GM12801 (cell line): ENCODE data around the gene PSG4.
"Not testable (repeated sequence)": the region's sequence is repeated elsewhere in the genome, so short reads cannot be mapped to it uniquely, and the experiment has no call there.

Experiments
- CTCF ChIP-seq: IDR thresholded peaks from one replicate; pipeline ENCODE4 v1.5.1; 2011; ENCODE audit warnings: control low read depth; ENCODE audit not compliant: insufficient read length; ENCODE audit errors: extremely low read depth

Gene PSG4

GRCh38 chr19:43205471-43206105 is at the start of gene PSG4:
TSS of gene PSG4 (minus strand) at chr19:43205638. CDS start at chr19:43205536, 102 bp downstream.
- TF ChIP-seq CTCF = not testable (repeated sequence)

DNA sequence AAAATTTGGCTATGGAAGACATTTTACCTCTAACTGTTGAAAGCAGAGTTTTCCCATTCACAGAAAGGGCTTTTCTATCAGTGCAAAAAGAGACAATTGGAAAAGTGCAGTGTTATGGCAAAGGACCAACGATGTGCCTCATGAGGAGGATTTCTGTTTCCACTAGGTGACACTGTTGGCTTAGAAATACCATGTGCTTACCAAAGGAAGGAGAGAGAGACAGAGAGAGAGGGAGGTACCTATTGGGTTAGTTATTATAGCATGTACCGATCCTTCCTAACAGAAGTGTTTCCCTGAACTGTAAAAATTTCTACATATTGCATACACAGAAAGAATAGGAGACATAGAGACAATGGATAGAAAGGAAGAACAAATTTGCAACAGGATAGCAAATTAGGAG is 23.9 kb upstream of the PSG4 start:
- no peak for TF ChIP-seq CTCF

DNA sequence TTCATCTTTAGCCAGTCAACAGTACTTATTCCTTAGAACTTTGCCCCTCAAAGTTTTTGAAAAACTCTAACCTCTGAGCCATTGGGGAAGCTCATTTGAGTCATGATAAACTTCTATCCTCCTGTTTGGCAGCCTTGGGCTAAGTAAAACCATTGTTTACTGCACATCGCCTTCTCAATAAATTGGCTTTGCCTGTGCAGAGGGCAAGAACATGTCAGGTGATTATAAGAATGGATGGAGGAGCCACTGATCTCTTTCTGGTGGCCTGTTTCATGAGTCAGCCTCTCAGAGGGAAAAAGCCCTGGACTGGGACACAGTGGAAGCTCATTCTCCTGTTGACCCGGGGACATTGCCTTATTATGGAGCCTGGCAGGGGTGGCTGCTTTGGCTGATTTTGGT is 19.4 kb upstream of the PSG4 start:
- no peak for TF ChIP-seq CTCF

GRCh38 chr19:43207991-43208390 is 2.6 kb upstream of the PSG4 start:
- TF ChIP-seq CTCF = no peak

DNA sequence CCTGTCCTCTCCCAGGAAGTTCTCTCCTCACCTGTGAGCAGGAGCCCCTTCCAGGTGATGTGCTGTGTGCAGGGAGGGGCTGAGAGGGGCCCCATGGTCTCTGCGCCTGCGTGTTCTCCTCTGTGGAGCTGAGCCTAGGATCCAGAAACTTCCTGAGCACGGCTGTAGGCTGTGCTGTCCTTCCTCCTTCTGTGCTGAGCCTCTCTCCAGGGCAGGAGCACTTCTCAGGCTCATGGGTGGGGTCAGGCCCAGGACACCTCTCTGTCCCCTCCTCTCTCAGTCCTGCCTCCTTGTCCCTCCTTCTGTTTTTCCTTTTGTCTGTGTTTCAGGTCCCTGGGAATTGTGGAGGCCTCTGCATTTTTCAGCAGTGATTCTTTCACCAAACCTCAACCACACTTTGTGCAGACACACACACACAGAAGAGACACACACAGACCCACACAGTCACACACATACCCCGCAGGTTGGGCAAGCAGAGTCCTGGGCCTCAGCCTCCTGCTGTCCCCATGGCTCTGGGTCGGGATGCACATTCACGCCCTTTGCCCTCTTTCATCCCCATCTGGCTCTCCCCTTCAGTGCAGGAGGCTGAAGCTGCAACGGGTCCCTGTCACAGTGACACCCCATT is 19.0 kb downstream of the PSG4 start, which contains the start of gene PSG5:
Gene PSG5, minus strand, starts transcription at position 226 of the 625 bp plus-strand sequence. Its CDS starts 131 bp downstream, at position 95.
- not testable (repeated sequence) for TF ChIP-seq CTCF

DNA sequence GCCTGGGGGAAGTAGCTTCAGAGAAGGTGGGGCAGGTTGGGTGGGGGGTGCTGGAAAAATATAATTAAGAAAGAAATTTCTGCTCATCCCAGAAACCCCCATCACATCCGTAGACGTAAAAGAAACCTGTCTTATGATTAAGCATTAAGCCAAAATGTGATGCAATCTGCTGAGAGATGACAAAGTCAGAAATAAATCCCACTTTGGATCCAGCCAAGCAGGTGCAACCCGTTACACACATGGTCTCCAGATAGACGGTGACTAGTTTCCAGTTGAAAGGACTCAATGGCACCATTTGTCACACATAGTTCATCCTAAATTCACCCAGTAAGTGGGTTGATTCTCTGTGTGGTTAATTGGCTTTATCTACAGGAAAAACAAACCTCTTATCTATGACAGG is 53.2 kb downstream of the PSG4 start:
- TF ChIP-seq CTCF = no peak

- TF ChIP-seq CTCF = no peak
Observed at GRCh38 chr19:43148233-43148632, 57.2 kb downstream of the PSG4 start.
